Stimulated activated naive CD8-positive, alpha-beta T cell treated with anti-CD3 and anti-CD28 coated beads, Interleukin-15, Interleukin-2, amounts not matched to agents 100 U/mL and 50 U/mL, for 24 hours (primary cell): Measurements from ENCODE around the gene MORF4L1.
"Not testable (repeated sequence)": the region's sequence is repeated elsewhere in the genome, so short reads cannot be mapped to it uniquely, and the experiment has no call there.

Experiments
- ATAC-seq: fragments of 150-1000 bp; cut with Tn5 transposase; one replicate; pipeline ENCODE4 v1.10.0; 2021
- DNase-seq: peaks from one replicate; pipeline ENCODE4 v3.0.0; 2021

The MORF4L1 gene

DNA sequence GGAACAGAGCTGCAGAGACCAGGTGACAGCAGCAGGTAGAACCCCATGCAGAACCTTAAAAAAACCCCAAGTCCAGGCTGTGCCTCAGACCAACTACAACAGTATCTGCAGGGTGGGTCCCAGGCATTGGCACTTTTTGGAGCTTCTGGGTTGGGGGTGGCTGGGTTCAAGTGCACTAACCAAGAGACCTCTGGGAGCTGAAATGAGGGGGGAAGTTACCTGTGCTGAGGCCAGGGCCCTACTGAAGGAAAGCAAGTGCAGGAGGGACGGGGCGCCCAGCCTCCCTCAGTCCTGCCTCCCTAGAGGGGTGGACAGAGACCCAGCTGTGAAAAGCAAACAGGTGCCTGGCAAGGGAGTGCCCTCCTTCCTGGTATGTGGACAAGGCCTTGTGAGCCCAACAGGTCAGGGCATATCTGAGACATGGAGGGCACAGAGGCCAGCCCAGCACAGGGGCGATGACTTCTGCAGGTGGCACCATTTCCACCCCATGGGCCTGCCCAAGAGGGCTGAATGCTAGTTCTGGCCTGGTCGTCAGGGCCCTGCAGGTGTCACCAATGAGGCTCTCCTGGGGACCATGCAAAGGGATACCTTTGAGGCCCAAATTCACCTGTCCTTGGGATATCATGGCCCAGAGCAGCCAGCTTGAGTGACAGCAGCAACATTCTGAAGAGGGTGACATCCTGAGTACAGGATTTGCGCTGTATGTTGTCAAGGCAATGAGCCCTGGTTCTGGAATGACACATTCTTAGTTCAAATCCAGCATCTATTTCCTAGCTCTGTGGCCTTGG, 53.5 kb downstream of the MORF4L1 start:
- DNase-seq (no peak), ATAC-seq (no peak)

DNA sequence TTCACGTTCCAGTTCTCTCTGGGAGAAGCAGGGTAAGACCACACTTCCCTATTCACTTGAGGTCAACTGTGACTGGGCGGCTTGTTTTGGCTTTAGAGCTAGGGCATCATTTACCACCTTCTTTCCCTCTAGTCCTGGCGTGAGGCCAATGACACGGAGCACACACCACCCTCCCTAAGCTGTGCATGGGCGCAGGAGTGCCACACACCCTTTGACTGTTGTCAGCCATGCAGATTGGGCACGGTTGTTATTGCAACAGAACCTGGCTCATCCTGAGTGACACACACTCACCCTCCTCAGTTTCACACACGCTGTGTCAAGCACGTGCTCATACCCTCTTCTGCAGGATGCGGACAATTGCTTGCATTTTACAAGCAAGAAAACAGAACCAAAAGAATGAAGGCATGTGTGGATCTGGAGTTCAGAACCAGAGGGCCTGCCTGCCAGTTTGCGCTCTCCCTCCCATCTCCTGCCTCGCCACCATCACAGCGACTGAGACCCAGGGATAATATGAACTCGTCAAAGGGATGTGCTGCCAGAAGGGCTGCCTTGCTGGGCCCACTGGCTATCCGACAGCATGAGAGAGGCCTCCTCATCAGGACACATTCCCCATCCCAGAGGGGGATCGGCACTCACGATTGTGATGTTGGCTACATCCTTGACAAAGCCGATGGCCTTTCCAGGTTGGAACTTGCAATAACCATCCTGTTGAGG, 54.5 kb downstream of the MORF4L1 start:
- no peak for ATAC-seq
- DNase-seq, result no peak

DNA sequence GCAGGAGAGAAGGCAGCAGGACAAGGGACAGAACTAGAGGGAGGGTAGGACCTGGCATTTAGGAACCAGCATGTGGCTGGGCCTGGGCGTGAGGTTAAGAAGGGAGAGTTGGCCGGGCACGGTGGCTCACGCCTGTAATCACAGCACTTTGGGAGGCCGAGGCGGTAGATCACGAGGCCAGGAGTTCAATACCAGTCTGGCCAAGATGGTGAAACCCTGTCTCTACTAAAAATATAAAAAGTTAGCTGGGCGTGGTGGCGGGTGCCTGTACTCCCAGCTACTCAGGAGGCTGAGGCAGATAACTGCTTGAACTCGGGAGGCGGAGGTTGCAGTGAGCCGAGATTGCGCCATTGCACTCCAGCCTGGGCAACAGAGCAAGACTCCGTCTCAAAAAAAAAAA, 55.5 kb downstream of the MORF4L1 start:
- not testable (repeated sequence) for ATAC-seq, DNase-seq

DNA sequence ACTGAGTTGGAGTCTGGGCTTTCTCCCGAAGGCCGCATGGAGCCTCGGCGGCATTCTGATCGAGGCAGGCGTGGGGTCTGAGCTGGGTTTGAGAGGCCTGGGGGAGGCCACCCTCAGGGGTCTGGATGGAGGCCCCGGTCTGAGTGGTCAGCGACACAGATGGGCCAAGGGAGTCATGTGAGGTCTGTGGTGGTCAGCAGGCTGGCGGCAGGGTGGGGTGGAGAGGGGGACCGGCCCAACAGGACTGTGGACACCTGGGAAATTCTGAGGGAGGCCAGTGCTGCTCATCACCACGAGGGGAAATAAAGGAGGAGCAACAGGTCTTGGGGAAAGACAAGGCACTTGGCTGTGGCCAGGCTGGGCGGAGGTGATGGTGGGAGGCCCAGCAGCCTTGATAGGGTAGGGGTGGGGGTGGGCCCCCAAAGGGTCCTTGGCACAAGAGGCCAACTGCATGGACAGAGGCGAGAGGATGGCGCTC, 56.0 kb downstream of the MORF4L1 start:
- no peak for DNase-seq
- ATAC-seq, result no peak

DNA sequence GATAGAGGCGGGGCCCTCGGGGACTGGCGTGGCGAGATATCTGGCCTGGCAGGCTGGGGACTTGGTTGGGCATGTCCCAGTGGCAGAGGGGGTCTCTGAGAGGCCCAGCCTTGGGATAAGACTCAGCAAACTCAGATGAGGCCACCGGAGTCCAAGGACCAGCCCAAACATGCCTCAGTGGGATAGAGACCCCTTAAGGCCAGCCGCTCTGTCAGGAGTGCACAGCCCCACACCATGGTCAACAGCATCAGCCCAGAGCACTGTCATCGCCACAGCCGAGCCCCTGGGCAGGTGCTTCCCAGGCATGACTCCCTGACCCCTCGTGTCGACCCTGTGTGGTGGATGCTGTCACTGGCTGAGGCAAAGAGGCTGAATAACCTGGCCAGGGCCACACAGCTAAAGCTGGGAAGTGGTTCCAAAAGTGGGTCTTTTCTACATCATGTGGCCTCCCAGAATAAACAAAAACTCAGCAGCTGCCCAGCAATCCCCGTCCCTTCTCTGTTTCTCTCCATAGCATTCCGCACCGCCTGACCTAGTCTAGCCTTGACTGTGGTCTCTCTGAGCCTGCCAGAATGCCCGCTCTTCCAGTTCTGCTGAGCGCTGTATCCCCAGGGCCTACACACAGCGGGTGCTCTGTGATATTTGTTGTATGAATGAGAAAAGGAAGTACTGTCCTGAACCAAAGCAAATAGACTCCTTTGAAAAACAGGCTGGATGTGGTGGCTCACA, 57.0 kb downstream of the MORF4L1 start:
- no peak for DNase-seq
- ATAC-seq, result no peak

DNA sequence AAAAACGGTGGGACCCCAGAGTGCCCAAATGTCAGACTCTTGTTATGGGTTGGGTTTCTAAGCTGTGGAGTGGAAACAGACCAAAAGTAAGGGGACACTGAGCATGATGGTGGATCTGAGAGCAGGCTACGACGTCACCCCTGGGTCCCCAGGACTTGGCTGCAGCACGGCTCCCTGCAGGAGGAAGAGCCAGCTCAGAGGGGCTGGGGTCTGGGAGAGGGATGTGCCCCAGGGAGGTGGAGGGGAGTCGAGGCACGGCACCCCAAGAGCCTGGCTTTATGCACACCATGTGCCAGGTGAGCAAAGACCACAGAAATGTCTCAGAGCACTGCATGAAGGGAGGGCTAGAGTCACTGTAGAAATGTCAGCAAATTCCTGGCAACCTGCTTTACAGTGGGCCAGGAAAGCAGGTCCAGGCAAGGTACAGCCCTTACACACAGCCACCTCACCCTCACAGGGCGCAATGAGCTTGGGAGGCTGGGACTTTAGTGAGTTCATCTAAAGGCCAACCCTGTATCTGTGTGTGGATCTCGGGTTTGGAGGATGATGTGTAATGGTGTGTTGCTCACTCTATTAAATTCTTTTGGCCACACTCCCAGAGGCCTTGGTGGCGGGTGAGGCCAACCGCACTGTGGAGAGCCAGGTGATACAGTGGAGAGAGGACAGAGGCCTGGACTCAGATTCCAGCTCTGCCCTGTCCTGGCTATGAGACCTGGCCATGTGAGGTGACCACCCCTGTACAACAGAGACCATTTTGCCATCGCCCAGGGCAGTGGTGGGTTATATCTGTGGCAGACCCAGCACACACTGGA, 58.1 kb downstream of the MORF4L1 start:
- DNase-seq (no peak), ATAC-seq (no peak)

DNA sequence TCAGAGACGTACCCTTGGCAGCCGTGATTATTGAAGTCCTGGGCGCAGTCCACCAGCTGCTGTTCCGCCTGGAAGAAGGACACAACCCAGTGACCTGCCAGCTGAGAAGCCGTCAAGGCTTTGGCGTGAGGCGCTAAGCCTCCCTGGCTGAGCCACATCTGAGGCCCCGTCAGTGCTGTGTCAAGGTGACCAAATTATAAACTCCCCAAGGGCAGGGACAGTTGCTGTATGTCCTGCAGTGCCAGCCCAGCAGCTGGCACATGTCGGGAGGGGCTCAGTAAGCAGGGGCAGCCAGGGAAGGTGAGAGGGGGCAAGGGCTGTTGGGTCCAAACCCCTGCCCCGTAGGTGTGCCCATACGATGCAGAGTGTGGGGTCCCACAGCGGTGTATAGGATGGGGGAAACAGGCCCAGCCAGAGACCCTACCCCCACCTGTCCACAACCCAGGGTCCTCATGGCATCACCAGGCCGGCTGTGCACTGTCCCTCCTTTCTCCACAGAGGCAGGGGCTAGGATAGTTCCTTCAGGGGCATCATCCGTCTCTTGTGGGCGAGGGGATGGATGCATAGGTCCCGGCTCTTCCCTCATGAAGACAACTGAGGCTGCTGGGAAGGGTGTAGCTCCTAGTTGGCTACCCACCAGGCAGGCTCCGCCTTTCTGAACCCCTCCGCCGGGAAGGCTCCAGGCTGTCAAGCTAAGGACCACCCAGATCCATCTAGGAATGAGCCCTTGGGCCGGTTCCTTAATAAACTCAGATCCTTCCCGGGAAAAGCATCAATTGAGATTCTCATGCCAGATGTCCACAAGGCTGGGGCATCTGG, 59.0 kb downstream of the MORF4L1 start:
- DNase-seq, result no peak
- ATAC-seq, result no peak

DNA sequence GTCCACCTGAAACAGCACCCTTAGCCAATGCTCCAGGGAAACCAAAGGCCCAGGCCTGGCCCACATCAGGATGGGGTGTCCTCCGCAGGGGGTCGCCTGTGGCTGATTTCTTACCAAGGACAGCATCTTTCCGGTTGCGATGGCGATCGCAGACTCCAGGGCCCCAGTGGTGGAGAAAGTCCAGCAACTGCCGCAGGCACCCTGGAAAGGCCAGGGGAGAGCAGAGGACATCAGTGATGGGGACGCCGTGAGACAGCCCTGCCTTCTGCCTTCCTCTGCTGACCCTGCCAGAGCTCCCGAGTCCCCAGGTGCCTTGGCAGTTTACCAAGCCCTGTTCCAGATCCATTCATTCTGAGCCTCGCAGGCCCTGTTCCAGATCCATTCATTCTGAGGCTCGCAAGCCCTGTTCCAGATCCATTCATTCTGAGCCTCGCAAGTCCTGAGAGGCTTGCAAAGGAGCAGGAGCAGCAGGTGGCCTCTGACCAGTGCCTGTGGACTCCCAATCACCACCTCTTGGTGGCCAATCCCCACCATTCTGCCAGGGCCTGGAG, 59.6 kb downstream of the MORF4L1 start:
- no peak for DNase-seq
- no peak for ATAC-seq

DNA sequence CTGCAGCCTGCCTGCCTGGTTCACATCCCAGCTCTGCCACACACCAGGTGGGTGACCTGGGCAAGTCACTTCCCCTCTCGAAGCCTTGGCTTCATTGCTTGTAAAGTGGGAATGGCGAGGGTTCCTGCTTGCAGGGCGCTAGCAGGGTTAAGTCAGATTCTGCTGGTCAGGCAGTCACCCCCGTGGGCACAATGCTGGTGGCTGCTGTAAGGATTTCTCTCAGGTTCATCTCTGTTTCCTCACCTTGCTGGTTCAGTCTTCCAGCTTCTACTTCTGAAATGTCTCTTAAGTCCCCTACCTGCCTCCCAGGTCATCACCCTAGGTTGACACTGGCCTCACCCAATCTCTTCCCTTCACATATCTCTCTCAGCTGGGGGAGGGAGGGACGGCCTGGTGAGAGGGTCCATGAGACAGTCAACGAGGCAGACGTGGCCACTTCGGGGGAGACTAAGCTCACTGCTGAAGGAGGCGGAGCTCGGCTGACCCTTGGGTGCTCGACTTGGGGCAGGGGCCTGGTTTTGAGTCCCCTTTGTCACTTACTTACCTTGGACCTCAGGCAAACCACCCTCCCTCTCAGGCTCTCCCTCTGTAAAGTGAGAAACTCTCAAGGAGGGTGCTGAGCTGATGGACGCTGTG, 60.6 kb downstream of the MORF4L1 start:
- no peak for DNase-seq
- no peak for ATAC-seq

DNA sequence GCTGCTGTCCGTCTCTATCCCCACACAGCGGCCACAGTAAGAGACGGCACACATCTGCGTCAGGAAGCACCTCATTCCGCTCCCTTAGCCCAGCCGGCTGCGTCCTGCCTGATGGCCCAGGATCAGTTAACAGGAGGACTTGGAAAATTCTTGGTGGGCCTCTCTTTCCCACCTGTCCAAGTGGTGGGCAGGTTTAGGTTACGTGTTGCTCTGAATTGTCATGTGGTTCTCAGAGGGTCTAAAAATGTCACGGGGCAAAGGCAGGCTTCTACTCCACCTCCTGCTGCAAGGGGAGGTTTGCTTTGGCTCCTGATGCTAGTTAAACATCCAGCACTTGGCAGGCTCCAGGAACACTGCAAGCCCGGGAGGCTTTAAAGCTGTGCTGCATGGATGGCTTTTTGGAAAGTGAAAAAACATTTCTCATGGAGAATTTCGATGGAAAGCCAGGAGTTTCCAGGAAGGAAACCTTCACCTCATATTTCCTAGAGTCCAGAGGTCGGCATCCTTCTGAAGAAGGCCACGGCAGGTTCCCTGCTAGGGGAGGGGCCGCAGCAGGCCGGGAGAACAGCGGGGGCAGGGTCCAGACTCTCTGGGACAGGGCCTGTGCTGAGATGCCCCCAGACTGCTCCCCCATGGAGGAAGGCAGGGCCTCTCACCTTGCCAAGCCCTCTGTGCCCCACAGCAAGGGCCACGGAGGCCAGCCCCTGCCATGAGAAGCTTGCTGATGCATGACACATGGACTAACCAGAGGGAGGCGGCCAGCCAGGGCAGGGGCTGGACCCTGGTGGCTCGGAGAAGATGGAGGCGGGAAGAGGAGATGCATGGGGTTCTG, 61.3 kb downstream of the MORF4L1 start:
- DNase-seq, result no peak
- no peak for ATAC-seq

DNA sequence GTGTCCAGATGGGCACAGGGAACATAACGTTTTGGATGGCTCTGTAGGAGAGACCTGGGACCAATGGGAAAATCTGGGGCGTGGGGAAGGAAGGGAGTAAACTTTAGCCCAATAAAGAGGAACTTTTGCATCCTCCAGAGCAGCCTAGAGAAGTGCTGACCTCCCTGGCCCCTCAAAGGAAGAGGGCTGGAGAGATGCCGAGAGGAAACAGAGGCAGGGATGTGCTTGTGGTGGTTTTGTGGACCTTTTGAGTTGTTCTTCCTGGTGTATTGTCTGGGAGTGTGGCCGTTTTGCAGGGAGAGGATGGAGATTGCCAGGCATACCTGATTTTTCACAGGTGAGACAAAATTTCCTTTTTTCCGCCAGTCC, 61.9 kb downstream of the MORF4L1 start:
- DNase-seq, result no peak
- no peak for ATAC-seq

DNA sequence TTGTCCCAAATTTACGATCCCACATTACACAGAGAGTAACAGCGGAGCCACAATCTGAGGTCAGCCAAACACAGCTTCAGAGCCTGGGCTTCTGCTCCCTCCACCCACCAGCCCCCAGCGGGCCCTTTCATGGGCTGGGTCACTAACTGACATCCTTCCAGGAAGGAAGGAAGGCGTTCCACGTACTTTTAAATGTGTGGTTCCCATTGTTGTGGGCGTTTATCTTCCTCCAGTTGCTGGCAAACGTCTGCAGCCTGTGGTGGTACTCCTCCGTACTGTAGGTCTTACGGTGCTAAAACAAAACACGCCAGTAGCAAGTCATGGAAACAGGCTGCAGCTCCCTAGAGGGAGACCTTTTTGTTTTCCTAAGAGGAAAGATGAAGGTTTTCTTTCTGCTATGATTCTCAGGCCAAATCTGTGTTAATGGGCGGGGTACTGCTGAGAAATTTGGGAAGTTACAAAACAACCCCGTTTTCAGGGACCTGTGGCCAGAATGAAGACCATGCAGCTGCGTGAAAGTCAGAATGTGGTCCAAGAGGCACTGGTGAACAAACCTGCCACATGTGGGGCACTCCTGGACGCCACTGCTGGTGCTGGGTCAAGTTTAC, 64.5 kb downstream of the MORF4L1 start:
- peak; percentile 20 for DNase-seq
- peak; percentile 47 for ATAC-seq

DNA sequence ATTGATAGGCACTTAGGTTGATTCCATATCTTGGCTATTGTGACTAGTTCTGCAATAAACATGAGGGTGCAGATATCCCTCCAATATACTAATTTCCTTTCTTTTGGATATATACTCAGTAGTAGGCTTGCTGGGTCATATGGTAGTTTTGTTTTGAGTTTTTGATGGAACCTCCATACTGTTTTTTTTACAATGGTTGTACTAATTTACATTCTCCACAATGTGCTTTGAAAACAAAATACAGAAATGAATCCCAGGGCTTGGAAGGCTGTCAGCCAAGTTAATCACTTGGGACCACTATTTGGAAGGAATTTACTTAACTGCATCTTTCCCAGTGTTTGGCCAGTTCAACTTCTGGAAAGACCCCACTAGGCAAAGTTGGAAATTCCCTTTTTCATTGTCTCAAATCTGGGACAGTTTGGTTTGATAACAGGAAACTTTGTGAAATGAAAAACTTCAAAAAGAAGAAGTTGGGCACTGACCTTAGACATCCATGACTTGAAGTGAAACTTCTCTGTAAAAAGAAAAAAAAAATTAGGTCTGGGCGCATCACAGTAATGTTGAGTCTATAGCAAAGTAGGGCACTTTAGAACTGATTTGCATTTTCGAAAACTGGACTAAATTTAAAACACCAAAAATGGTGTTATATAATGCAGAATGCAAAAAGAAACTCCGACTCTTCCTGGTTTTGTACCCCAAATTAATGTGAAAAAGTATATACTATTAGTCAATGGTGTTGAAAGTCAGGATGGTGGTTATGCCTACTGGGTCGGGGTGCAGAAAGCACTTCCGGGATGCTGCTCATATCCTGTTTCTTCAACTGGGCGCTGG, 66.2 kb downstream of the MORF4L1 start:
- DNase-seq (no peak), ATAC-seq (peak; percentile 41)

DNA sequence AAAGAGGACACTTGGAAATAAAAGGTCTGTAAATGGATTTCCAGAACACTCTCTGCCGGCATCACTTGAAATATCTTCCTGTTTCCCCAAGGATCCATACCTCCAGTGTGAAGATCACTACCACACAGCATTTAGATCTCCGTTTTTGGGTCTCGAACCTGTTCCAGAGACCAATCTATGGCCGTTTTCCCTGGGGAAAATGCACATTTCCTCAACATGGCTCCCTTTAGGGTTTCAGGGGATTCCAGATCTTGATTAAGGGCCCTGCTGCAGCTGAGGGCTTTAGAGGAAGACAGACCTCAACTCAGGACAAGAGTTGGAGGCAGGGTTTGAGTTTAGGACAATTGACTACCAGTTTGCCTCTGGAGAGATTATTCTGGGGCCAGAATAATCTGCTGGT, 70.1 kb downstream of the MORF4L1 start:
- no peak for ATAC-seq
- DNase-seq, result no peak

DNA sequence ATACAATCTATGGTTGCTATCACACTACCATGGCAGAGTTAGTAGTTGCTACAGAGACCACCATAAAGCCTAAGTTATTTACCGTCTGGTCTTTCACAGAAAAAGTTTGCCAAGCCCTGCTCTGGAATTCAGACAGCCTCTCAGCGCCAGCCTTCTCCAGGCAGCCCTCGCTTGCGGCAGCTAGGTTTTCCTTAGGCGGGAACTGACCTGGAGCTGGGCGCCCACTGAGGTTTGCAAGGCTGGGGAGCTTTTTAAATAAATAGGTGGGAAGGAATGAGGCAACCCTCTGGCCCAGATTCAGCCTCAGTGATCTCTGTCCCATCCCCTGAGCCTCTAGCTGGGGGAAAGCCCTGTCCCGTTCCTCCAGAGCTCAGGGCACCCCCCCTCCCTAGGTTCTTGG, 71.0 kb downstream of the MORF4L1 start:
- no peak for ATAC-seq
- no peak for DNase-seq

DNA sequence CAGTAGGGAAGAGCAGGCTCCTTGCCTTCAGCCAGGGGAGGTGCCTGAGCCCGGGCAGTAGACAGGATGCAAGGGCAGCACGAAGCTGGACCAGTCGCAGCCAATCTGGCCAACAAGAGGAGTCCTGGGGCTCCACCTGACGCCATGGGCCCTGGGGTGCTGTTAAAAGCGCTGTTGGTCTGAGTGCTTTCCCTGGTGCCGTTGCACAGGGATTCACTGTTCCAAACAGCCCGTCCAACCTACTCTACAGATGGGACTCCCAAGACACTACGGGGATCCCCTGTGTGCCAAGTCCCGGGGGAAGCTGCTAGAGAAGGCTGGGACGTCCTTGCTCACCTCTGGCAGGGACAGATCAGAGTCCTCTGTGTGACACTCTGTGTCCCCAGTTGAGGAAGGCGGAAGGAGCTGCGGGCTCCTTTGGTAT, 71.5 kb downstream of the MORF4L1 start:
- ATAC-seq, result no peak

DNA sequence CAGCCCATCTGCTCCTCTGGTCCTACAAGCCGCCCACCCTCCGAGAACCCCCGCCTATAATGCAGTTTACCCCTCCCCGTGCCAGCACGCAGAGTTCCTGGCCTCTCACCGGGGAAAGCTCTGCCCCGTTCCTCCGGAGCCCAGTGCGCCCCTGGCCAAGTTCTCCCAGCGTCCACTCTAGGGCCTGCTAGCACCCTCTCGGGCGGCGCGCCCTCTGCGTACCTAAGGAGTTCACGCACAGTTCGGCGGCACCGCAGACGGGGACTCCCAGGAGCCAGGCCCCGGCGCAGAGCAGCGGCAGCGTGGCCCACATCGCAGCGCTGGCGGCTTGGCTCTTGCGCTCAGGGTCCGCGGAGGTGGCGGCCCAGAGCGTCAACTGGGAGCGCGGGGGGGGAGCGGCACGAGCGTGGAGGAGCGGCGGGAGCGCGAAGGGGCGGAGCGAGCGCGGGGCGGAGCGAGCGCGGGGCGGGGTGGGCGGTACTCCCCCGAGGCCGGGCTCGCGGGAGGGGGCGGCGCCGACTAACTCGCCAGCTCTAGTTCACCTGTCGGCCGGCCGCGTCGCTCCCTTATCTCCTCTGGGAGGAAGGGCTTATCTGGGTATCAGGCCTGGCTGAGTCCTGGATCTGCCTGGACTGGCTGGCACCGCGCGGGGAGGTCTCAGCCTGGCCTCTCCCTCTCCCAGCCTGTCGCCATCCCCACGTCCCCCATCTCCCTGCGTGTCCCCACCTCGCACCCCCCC, 72.1 kb downstream of the MORF4L1 start, which contains the start of gene CTSH:
TSS of gene CTSH (minus strand) at position 378 of the 739 bp plus-strand sequence. CDS start at position 313, 65 bp downstream.
- DNase-seq, result peak; percentile 74
- ATAC-seq, result peak; percentile 79

More for the DNA sequence above, 71.5 kb downstream of the MORF4L1 start:
- no peak for DNase-seq
